WTC11 (cell line): ENCODE data around the gene EIF3L. TPM values are rescaled to one million over a fixed set of nuclear protein-coding genes. Genes with fewer than 3 reads are reported as not detected.

Experiments
- ATAC-seq: fragments of 200-7000 bp; cut with Tn5 transposase; 2 replicates; pipeline ENCODE4 v1.10.0; 2021; ENCODE audit warnings: mild to moderate bottlenecking, moderate library complexity
- CTCF ChIA-PET: fragments of 300-600 bp; sonication (Branson Sonifier 250); formaldehyde crosslinking; loops from one replicate; lab custom pipeline; 2021; ENCODE audit warnings: antibody characterized with exemption; lab: Charles Lee
- POLR2A ChIA-PET: fragments of 350-600 bp; sonication (Branson Sonifier 250); formaldehyde crosslinking; loops from one replicate; lab custom pipeline; 2021; ENCODE audit warnings: antibody characterized with exemption; lab: Charles Lee
- DNase-seq: peaks from one replicate; pipeline ENCODE4 v3.0.0; 2021; ENCODE audit warnings: low spot score
- H3K27ac Mint-ChIP-seq: 2 replicates; pipeline ENCODE4 v1.8.0; 2021; ENCODE audit warnings: mixed read lengths
- H3K27me3 Mint-ChIP-seq: 2 replicates; pipeline ENCODE4 v1.8.0; 2021; ENCODE audit warnings: low read depth, mild to moderate bottlenecking, moderate library complexity, mixed read lengths
- H3K36me3 Mint-ChIP-seq: 2 replicates; pipeline ENCODE4 v1.8.0; 2021; ENCODE audit warnings: mixed read lengths
- H3K4me1 Mint-ChIP-seq: 2 replicates; pipeline ENCODE4 v1.8.0; 2022; ENCODE audit warnings: mixed read lengths
- H3K4me3 Mint-ChIP-seq: 2 replicates; pipeline ENCODE4 v1.8.0; 2021; ENCODE audit warnings: mild to moderate bottlenecking, moderate library complexity, mixed read lengths
- H3K9me3 Mint-ChIP-seq: 2 replicates; pipeline ENCODE4 v1.8.0; 2021; ENCODE audit warnings: mixed read lengths
- CREM ChIP-seq: sonication (generic); formaldehyde crosslinking; IDR thresholded peaks from 2 replicates; pipeline ENCODE4 v1.8.1; 2022; ENCODE audit warnings: mild to moderate bottlenecking, missing genetic modification reagents, moderate library complexity
- EMX1 ChIP-seq: fragments of 250-450 bp; sonication (Bioruptor Pico); IDR thresholded peaks from 2 replicates; pipeline ENCODE4 v1.8.0; 2021; ENCODE audit warnings: mild to moderate bottlenecking
- GTF2I ChIP-seq: fragments of 250-450 bp; sonication (Bioruptor Pico); conservative IDR thresholded peaks from 2 replicates; pipeline ENCODE4 v1.4.0; 2021; ENCODE audit warnings: mild to moderate bottlenecking
- MXD4 ChIP-seq: fragments of 250-450 bp; sonication (Bioruptor Pico); IDR thresholded peaks from 2 replicates; pipeline ENCODE4 v1.8.0; 2021; ENCODE audit warnings: mild to moderate bottlenecking, moderate library complexity, borderline replicate concordance
- SMAD4 ChIP-seq: sonication (generic); formaldehyde crosslinking; IDR thresholded peaks from 2 replicates; pipeline ENCODE4 v1.8.0; 2022; ENCODE audit warnings: mild to moderate bottlenecking, missing genetic modification reagents
- TEAD1 ChIP-seq: sonication (generic); formaldehyde crosslinking; IDR thresholded peaks from 2 replicates; pipeline ENCODE4 v1.8.0; 2022; ENCODE audit warnings: mild to moderate bottlenecking, missing genetic modification reagents
- ZNF121 ChIP-seq: sonication (generic); formaldehyde crosslinking; IDR thresholded peaks from 2 replicates; pipeline ENCODE4 v1.8.0; 2023; ENCODE audit warnings: missing genetic modification reagents
- ZNF219 ChIP-seq: sonication (generic); formaldehyde crosslinking; IDR thresholded peaks from 2 replicates; pipeline ENCODE4 v1.8.0; 2023; ENCODE audit warnings: missing genetic modification reagents, mild to moderate bottlenecking, borderline replicate concordance
- ZNF317 ChIP-seq: sonication (generic); formaldehyde crosslinking; IDR thresholded peaks from 2 replicates; pipeline ENCODE4 v1.8.1; 2023; ENCODE audit warnings: low read depth, mild to moderate bottlenecking, moderate library complexity, missing genetic modification reagents, borderline replicate concordance
- ZNF671 ChIP-seq: fragments of 250-450 bp; sonication (Bioruptor Pico); IDR thresholded peaks from 2 replicates; pipeline ENCODE4 v1.8.0; 2021; ENCODE audit warnings: mild to moderate bottlenecking
- total RNA-seq: library from RNA; stranded (reverse); gene quantifications from 3 replicates; pipeline ENCODE4 v1.2.3, GENCODE V29; 2021
- TF ChIP-seq, protein P1 (sequence below): sonication (generic); formaldehyde crosslinking; IDR thresholded peaks from 2 replicates; pipeline ENCODE4 v1.8.0; 2023; ENCODE audit warnings: mild to moderate bottlenecking, missing genetic modification reagents
- TF ChIP-seq, protein P2 (sequence below): sonication (generic); formaldehyde crosslinking; IDR thresholded peaks from 2 replicates; pipeline ENCODE4 v1.8.1; 2023; ENCODE audit warnings: mild to moderate bottlenecking, missing genetic modification reagents, borderline replicate concordance

The EIF3L gene
- total RNA-seq, 1 experiment from 2014 or later = 611 TPM

GRCh38 chr22:37811867-37812266 is 37.4 kb upstream of the EIF3L start:
- Mint-ChIP-seq H3K27ac (no peak overlapping the region), H3K27me3 (peaks cover 21% of the 10 kb centered on the region), H3K4me3 (no peak overlapping the region), H3K4me1 (peaks cover 11% of the 10 kb centered on the region; the same call in 1 of the 2 replicates), H3K36me3 (peaks cover 6% of the 10 kb centered on the region), H3K9me3 (no peaks in the 10 kb centered on the region)
- TF ChIP-seq ZNF121 (CRISPR knock-in tag) (peak; percentile 54; the same call in 1 of the 2 replicates), TEAD1 (CRISPR knock-in tag) (no peak), MXD4 (CRISPR knock-in tag) (no peak), ZNF671 (CRISPR knock-in tag) (no peak), ZNF317 (CRISPR knock-in tag) (no peak), GTF2I (0 out of 2 replicates have a peak, but pooled peaks have one; percentile 6)
- TF ChIP-seq, protein P1, sequence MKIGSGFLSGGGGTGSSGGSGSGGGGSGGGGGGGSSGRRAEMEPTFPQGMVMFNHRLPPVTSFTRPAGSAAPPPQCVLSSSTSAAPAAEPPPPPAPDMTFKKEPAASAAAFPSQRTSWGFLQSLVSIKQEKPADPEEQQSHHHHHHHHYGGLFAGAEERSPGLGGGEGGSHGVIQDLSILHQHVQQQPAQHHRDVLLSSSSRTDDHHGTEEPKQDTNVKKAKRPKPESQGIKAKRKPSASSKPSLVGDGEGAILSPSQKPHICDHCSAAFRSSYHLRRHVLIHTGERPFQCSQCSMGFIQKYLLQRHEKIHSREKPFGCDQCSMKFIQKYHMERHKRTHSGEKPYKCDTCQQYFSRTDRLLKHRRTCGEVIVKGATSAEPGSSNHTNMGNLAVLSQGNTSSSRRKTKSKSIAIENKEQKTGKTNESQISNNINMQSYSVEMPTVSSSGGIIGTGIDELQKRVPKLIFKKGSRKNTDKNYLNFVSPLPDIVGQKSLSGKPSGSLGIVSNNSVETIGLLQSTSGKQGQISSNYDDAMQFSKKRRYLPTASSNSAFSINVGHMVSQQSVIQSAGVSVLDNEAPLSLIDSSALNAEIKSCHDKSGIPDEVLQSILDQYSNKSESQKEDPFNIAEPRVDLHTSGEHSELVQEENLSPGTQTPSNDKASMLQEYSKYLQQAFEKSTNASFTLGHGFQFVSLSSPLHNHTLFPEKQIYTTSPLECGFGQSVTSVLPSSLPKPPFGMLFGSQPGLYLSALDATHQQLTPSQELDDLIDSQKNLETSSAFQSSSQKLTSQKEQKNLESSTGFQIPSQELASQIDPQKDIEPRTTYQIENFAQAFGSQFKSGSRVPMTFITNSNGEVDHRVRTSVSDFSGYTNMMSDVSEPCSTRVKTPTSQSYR (CRISPR knock-in tag) = no peak
- DNase-seq = no peak
- ChIA-PET CTCF (no interaction called here), POLR2A (interaction anchor here (0.7 kb wide), 1 partner anchor 482 kb away, joined by 4 read pairs; no protein-coding TSS in a partner anchor)
- ATAC-seq = no peak

GRCh38 chr22:37812869-37813678 is 36.1 kb upstream of the EIF3L start:
- ChIA-PET CTCF (interaction anchor here (1.5 to 1.8 kb wide), 2 partner anchors 32 to 50 kb away, joined by 4 to 5 read pairs; no protein-coding TSS in a partner anchor), POLR2A (interaction anchor here (0.8 kb wide), 1 partner anchor 50 kb away, joined by 3 read pairs; no protein-coding TSS in a partner anchor)
- TF ChIP-seq ZNF219 (CRISPR knock-in tag) (no peak), EMX1 (no peak), ZNF121 (CRISPR knock-in tag) (no peak), SMAD4 (CRISPR knock-in tag) (no peak)
- H3K27ac Mint-ChIP-seq = no peak overlapping the region
- ATAC-seq (no peak), DNase-seq (no peak)
- H3K9me3 Mint-ChIP-seq = no peaks in the 10 kb centered on the region
- H3K4me1 Mint-ChIP-seq = peaks cover 13% of the 10 kb centered on the region
- H3K27me3 Mint-ChIP-seq = peaks cover 18% of the 10 kb centered on the region
- no peak overlapping the region for H3K4me3 Mint-ChIP-seq
- peaks cover 8% of the 10 kb centered on the region for H3K36me3 Mint-ChIP-seq

- ATAC-seq = no peak
- H3K36me3 Mint-ChIP-seq = peaks cover 8% of the 10 kb centered on the region
- H3K4me1 Mint-ChIP-seq = peaks cover 9% of the 10 kb centered on the region
- H3K27me3 Mint-ChIP-seq = peaks cover 19% of the 10 kb centered on the region
- H3K27ac Mint-ChIP-seq = no peak overlapping the region
- H3K4me3 Mint-ChIP-seq = no peak overlapping the region
- no peak for DNase-seq
- TF ChIP-seq, protein P2, sequence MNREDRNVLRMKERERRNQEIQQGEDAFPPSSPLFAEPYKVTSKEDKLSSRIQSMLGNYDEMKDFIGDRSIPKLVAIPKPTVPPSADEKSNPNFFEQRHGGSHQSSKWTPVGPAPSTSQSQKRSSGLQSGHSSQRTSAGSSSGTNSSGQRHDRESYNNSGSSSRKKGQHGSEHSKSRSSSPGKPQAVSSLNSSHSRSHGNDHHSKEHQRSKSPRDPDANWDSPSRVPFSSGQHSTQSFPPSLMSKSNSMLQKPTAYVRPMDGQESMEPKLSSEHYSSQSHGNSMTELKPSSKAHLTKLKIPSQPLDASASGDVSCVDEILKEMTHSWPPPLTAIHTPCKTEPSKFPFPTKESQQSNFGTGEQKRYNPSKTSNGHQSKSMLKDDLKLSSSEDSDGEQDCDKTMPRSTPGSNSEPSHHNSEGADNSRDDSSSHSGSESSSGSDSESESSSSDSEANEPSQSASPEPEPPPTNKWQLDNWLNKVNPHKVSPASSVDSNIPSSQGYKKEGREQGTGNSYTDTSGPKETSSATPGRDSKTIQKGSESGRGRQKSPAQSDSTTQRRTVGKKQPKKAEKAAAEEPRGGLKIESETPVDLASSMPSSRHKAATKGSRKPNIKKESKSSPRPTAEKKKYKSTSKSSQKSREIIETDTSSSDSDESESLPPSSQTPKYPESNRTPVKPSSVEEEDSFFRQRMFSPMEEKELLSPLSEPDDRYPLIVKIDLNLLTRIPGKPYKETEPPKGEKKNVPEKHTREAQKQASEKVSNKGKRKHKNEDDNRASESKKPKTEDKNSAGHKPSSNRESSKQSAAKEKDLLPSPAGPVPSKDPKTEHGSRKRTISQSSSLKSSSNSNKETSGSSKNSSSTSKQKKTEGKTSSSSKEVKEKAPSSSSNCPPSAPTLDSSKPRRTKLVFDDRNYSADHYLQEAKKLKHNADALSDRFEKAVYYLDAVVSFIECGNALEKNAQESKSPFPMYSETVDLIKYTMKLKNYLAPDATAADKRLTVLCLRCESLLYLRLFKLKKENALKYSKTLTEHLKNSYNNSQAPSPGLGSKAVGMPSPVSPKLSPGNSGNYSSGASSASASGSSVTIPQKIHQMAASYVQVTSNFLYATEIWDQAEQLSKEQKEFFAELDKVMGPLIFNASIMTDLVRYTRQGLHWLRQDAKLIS = no peak
- TF ChIP-seq CREM = no peak
- ChIA-PET POLR2A (no interaction called here), CTCF (interaction anchor here (5.1 kb wide), 1 partner anchor 47 kb away, joined by 109 read pairs; no protein-coding TSS in a partner anchor)
- no peaks in the 10 kb centered on the region for H3K9me3 Mint-ChIP-seq
Measured at GRCh38 chr22:37815593-37815992, 33.6 kb upstream of the EIF3L start.
